ENCODE data around the gene CHD6. TPM values are rescaled to one million over a fixed set of nuclear protein-coding genes. Genes with fewer than 3 reads are reported as not detected.

The CHD6 gene
- total RNA-seq, 1 experiment from 2014 or later, result 25.3 TPM

DNA sequence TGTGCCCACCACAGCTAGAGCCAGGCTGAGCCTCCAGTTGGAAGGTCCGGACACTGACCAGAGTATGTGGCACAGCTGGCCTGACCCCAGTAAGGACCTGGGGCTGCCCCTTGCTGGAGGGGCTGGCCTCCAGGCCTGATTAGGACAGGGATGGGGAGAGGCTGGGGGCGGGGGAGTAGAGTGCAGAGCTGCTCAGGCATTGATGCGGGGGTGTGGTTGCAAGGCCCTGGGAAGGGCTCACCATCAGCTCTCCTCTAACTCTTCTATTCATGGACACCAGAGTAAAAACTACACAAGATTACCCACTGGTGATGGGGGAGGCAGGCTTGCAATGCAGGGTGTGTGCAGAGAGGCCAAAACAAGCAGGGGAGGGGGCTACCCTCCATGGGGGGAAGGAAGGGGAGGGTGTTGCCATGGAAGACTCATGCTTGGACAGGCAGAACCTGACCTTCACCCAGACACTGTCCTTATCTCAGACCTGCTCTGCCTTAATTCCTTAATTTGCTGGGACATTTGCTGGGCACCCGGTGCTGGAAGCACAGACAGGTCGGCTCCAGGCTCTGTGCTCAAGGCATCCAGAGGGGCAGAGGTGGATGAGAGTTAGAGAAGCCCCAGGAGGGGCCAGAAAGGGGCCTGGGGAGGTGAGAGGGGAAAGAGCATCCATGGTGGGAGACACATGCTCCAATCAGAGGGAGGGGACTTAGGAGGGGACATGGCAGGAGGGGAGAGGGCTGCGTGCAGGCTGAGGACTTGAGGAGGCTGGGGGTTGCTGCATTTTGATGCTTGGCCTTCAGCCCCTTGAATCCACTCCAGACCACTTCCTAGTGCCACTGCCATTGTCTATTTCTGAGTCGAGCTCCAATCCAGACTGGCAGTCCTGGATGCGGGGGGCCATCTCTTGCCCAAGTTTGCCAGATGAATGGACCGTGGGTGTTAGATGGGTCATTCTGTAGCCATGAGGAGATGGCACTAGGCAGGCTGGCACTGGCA, 244.0 kb downstream of the CHD6 start:
- no peak for DNase-seq
- Histone ChIP-seq H2AFZ (ENCODE audit: low read length) (no peak overlapping the region), H3K79me2 (ENCODE audit: low read length) (no peaks in the 10 kb centered on the region), H3K9ac (ENCODE audit: low read length) (no peak overlapping the region), H3K36me3 (ENCODE audit: insufficient read depth, low read length) (no peaks in the 10 kb centered on the region), H3K27ac (ENCODE audit: low read length) (no peak overlapping the region), H3K4me3 (ENCODE audit: low read length) (no peak overlapping the region), H3K27me3 (ENCODE audit: low read length) (no peaks in the 10 kb centered on the region), H3K4me1 (ENCODE audit: low read length) (no peaks in the 10 kb centered on the region), H3K9me3 (ENCODE audit: low read length) (no peaks in the 10 kb centered on the region), H4K20me1 (ENCODE audit: insufficient read depth, low read depth, low read length) (no peaks in the 10 kb centered on the region), H3K9me2 (replicated peaks; ENCODE audit: insufficient read depth, low read length) (no peaks in the 10 kb centered on the region), H3K4me2 (ENCODE audit: low read depth, low read length, poor library complexity, severe bottlenecking) (no peak overlapping the region)

- Histone ChIP-seq H3K4me2 (ENCODE audit: low read depth, low read length, poor library complexity, severe bottlenecking) (no peak overlapping the region), H3K4me3 (ENCODE audit: low read length) (no peak overlapping the region), H3K9me2 (replicated peaks; ENCODE audit: insufficient read depth, low read length) (no peaks in the 10 kb centered on the region), H3K79me2 (ENCODE audit: low read length) (no peaks in the 10 kb centered on the region), H3K9me3 (ENCODE audit: low read length) (no peaks in the 10 kb centered on the region), H4K20me1 (ENCODE audit: insufficient read depth, low read depth, low read length) (no peaks in the 10 kb centered on the region), H3K27me3 (ENCODE audit: low read length) (no peaks in the 10 kb centered on the region), H3K36me3 (ENCODE audit: insufficient read depth, low read length) (no peaks in the 10 kb centered on the region), H3K4me1 (ENCODE audit: low read length) (no peaks in the 10 kb centered on the region), H3K27ac (ENCODE audit: low read length) (no peak overlapping the region), H3K9ac (ENCODE audit: low read length) (no peak overlapping the region), H2AFZ (ENCODE audit: low read length) (no peak overlapping the region)
- no peak for DNase-seq
Observed at GRCh38 chr20:41373251-41373783, 244.9 kb downstream of the CHD6 start.

- Histone ChIP-seq H3K27ac (ENCODE audit: low read length) (no peak overlapping the region), H3K36me3 (ENCODE audit: insufficient read depth, low read length) (no peaks in the 10 kb centered on the region), H3K9me2 (replicated peaks; ENCODE audit: insufficient read depth, low read length) (no peaks in the 10 kb centered on the region), H3K9me3 (ENCODE audit: low read length) (no peaks in the 10 kb centered on the region), H3K79me2 (ENCODE audit: low read length) (no peaks in the 10 kb centered on the region), H3K4me1 (ENCODE audit: low read length) (no peaks in the 10 kb centered on the region), H3K4me2 (ENCODE audit: low read depth, low read length, poor library complexity, severe bottlenecking) (no peak overlapping the region), H4K20me1 (ENCODE audit: insufficient read depth, low read depth, low read length) (no peaks in the 10 kb centered on the region), H2AFZ (ENCODE audit: low read length) (no peak overlapping the region), H3K27me3 (ENCODE audit: low read length) (no peaks in the 10 kb centered on the region), H3K9ac (ENCODE audit: low read length) (no peak overlapping the region), H3K4me3 (ENCODE audit: low read length) (no peak overlapping the region)
- no peak for DNase-seq
Observed at GRCh38 chr20:41371371-41371770, 246.8 kb downstream of the CHD6 start.

GRCh38 chr20:41370176-41370575, 248.0 kb downstream of the CHD6 start:
- H3K27ac ChIP-seq (ENCODE audit: low read length), result no peak overlapping the region
- H3K4me3 ChIP-seq (ENCODE audit: low read length), result no peak overlapping the region
- H3K9me2 ChIP-seq (replicated peaks; ENCODE audit: insufficient read depth, low read length), result no peaks in the 10 kb centered on the region
- no peak overlapping the region for H2AFZ ChIP-seq (ENCODE audit: low read length)
- H4K20me1 ChIP-seq (ENCODE audit: insufficient read depth, low read depth, low read length), result no peaks in the 10 kb centered on the region
- H3K4me2 ChIP-seq (ENCODE audit: low read depth, low read length, poor library complexity, severe bottlenecking), result no peak overlapping the region
- H3K9me3 ChIP-seq (ENCODE audit: low read length), result no peaks in the 10 kb centered on the region
- no peaks in the 10 kb centered on the region for H3K4me1 ChIP-seq (ENCODE audit: low read length)
- no peaks in the 10 kb centered on the region for H3K79me2 ChIP-seq (ENCODE audit: low read length)
- DNase-seq, result no peak
- no peaks in the 10 kb centered on the region for H3K36me3 ChIP-seq (ENCODE audit: insufficient read depth, low read length)
- H3K27me3 ChIP-seq (ENCODE audit: low read length), result no peaks in the 10 kb centered on the region
- H3K9ac ChIP-seq (ENCODE audit: low read length), result no peak overlapping the region

- no peak for DNase-seq
- H3K4me3 ChIP-seq (ENCODE audit: low read length), result no peak overlapping the region
- H3K27ac ChIP-seq (ENCODE audit: low read length), result no peak overlapping the region
- no peak overlapping the region for H3K4me2 ChIP-seq (ENCODE audit: low read depth, low read length, poor library complexity, severe bottlenecking)
- H3K9ac ChIP-seq (ENCODE audit: low read length), result no peak overlapping the region
- H3K79me2 ChIP-seq (ENCODE audit: low read length), result no peaks in the 10 kb centered on the region
- H3K4me1 ChIP-seq (ENCODE audit: low read length), result no peaks in the 10 kb centered on the region
- H2AFZ ChIP-seq (ENCODE audit: low read length), result no peak overlapping the region
- H3K36me3 ChIP-seq (ENCODE audit: insufficient read depth, low read length), result no peaks in the 10 kb centered on the region
- H3K27me3 ChIP-seq (ENCODE audit: low read length), result no peaks in the 10 kb centered on the region
- H3K9me2 ChIP-seq (replicated peaks; ENCODE audit: insufficient read depth, low read length), result no peaks in the 10 kb centered on the region
- no peaks in the 10 kb centered on the region for H3K9me3 ChIP-seq (ENCODE audit: low read length)
- no peaks in the 10 kb centered on the region for H4K20me1 ChIP-seq (ENCODE audit: insufficient read depth, low read depth, low read length)
Observed at GRCh38 chr20:41369673-41370072, 248.5 kb downstream of the CHD6 start.

DNA sequence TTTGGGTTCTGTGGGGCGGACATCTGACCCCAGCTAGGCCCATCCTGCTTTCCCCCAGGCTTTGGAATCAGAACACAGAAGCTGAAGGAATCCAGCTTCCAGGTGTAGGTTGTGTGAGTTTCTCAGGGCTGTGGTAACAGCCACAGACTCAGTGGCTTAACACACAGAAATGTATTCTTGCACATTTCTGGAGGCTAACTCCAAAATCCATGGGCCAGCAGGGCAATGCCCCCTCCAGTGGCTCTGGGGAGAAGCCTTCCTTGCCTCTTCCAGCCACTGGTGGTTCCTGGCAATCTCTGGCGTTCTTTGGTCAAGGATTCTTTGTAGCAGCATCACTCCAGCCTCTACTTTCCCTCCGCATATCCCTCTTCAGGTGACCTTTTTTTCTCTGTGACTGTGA, 250.2 kb downstream of the CHD6 start:
- H3K9me2 ChIP-seq (replicated peaks; ENCODE audit: insufficient read depth, low read length), result no peaks in the 10 kb centered on the region
- no peak overlapping the region for H3K9ac ChIP-seq (ENCODE audit: low read length)
- H3K4me1 ChIP-seq (ENCODE audit: low read length), result no peaks in the 10 kb centered on the region
- H3K4me3 ChIP-seq (ENCODE audit: low read length), result no peak overlapping the region
- no peak overlapping the region for H3K4me2 ChIP-seq (ENCODE audit: low read depth, low read length, poor library complexity, severe bottlenecking)
- H3K36me3 ChIP-seq (ENCODE audit: insufficient read depth, low read length), result no peaks in the 10 kb centered on the region
- H3K79me2 ChIP-seq (ENCODE audit: low read length), result no peaks in the 10 kb centered on the region
- no peak for DNase-seq
- no peaks in the 10 kb centered on the region for H3K9me3 ChIP-seq (ENCODE audit: low read length)
- no peaks in the 10 kb centered on the region for H3K27me3 ChIP-seq (ENCODE audit: low read length)
- H4K20me1 ChIP-seq (ENCODE audit: insufficient read depth, low read depth, low read length), result no peaks in the 10 kb centered on the region
- no peak overlapping the region for H3K27ac ChIP-seq (ENCODE audit: low read length)
- no peak overlapping the region for H2AFZ ChIP-seq (ENCODE audit: low read length)

- H2AFZ ChIP-seq (ENCODE audit: low read length), result no peak overlapping the region
- H3K27me3 ChIP-seq (ENCODE audit: low read length), result no peaks in the 10 kb centered on the region
- no peaks in the 10 kb centered on the region for H4K20me1 ChIP-seq (ENCODE audit: insufficient read depth, low read depth, low read length)
- H3K4me2 ChIP-seq (ENCODE audit: low read depth, low read length, poor library complexity, severe bottlenecking), result no peak overlapping the region
- H3K36me3 ChIP-seq (ENCODE audit: insufficient read depth, low read length), result no peaks in the 10 kb centered on the region
- H3K9ac ChIP-seq (ENCODE audit: low read length), result no peak overlapping the region
- no peaks in the 10 kb centered on the region for H3K9me3 ChIP-seq (ENCODE audit: low read length)
- H3K4me1 ChIP-seq (ENCODE audit: low read length), result no peaks in the 10 kb centered on the region
- H3K27ac ChIP-seq (ENCODE audit: low read length), result no peak overlapping the region
- H3K4me3 ChIP-seq (ENCODE audit: low read length), result no peak overlapping the region
- no peak for DNase-seq
- no peaks in the 10 kb centered on the region for H3K9me2 ChIP-seq (replicated peaks; ENCODE audit: insufficient read depth, low read length)
- no peaks in the 10 kb centered on the region for H3K79me2 ChIP-seq (ENCODE audit: low read length)
Observed at GRCh38 chr20:41367393-41367695, 250.8 kb downstream of the CHD6 start.

DNA sequence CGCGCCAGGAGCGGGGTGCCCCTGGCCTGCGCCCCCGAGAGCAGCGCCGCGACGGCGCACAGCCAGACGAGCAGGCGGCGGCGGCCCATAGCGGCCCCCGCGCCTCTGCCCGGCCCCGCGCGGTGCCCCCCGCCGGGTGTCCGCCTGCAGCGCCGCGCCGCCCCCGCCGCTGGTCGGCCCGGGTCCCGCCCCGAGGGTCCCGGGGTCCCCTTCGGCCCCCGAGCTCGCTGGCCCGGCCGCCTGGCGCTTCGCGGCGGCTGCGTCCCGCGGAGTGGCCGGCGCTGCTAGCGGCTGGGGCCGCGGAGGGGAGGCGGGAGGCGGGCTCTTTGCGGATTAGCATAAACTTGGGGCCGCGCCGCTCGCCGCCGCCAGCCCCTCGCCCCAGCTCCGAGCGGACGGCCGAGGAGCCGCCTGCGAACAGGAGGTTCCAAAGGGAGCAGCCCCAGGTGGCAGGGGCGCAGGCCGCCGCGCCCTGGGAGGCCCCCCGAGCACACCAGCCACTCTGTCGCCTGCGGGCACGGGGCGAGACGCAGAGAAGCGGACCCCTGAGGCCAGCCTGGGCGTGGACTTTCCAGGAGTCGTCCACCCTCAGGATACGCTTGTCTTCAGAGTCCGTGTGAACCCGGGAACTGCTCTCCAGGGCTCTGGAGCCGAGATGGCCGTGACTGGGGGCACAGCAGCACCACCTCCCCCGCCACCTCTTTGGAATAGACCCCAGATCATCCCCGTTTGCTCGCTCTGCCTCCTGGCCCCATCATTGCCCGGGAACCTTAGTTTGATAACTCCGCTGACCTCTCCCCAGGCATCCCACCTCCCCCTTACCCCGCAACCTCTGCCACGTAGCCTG, 251.4 kb downstream of the CHD6 start, which contains the start of gene EMILIN3:
TSS of gene EMILIN3 (minus strand) at position 273 of the 847 bp plus-strand sequence. CDS start at position 89, 184 bp downstream.
- Histone ChIP-seq H3K9me2 (replicated peaks; ENCODE audit: insufficient read depth, low read length) (no peaks in the 10 kb centered on the region), H3K4me1 (ENCODE audit: low read length) (no peaks in the 10 kb centered on the region), H3K4me3 (ENCODE audit: low read length) (no peak within 1 kb of the TSS), H3K27me3 (ENCODE audit: low read length) (no peaks in the 10 kb centered on the region), H4K20me1 (ENCODE audit: insufficient read depth, low read depth, low read length) (no peaks in the 10 kb centered on the region), H3K36me3 (ENCODE audit: insufficient read depth, low read length) (no peaks in the 10 kb centered on the region), H3K9ac (ENCODE audit: low read length) (no peak within 1 kb of the TSS), H2AFZ (ENCODE audit: low read length) (no peak within 1 kb of the TSS), H3K9me3 (ENCODE audit: low read length) (no peaks in the 10 kb centered on the region), H3K79me2 (ENCODE audit: low read length) (no peaks in the 10 kb centered on the region), H3K27ac (ENCODE audit: low read length) (no peak within 1 kb of the TSS), H3K4me2 (ENCODE audit: low read depth, low read length, poor library complexity, severe bottlenecking) (no peak within 1 kb of the TSS)
- DNase-seq, result no peak

Data from Karpas-422 (cell line).